ENCODE measurements around the gene SLC35F1.

SLC35F1 gene

DNA sequence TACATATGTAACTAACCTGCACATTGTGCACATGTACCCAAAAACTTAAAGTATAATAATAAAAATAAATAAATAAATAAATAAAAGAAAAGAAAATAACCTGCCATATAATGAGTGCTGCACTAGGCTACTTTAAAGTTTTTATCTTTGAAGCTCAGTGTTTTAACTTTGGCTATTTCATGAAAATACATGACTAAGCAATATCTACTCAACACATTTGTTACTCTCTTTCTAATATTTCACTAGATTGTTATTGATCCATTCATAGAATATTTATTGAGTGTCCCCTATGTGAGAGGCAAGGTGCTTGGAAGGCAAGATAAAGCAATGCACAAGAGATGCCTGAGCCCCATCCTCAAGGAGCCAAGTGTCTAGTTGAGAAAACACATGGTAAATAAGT lies 221.7 kb downstream of the SLC35F1 start:
- DNase-seq: no peak

DNA sequence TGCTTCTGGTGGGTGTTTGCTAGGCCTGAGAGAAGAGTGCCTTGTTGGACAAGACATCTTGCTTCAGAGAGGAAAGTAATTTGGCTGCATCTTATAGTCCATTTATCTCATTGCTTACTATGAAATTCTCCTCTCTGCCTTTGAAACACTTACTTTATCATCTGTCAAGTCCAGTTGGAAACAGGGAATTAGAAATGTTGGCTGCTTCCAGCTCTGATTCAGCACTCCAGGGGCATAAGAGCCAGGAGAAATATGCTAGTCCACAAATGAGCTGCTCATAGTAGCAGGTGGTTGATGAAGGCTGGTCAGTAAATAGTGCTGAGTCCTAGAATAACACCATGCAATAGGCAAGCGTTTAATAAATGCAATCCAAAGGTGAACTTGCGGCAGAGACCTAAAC lies 227.1 kb downstream of the SLC35F1 start:
- no peak for DNase-seq

DNA sequence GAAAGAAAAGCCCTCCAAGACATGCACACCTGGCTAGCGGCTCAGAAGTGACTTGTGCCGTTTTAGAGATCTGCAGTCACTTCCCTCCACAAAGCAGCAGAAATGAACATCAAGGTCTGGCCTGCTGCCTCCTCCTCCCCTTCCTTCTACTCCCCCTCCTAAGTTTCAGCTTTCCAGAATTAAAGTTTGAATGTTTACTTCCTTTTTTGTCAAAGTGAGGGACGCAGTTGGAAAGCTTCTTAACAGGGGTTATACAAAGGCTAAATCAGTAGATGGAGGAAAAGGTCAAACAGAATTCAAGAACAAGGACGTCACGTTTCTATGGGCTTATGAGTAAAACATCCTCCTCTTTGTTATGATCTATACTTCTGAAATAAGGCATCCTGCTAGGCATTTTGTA lies 227.7 kb downstream of the SLC35F1 start:
- DNase-seq: no peak

DNA sequence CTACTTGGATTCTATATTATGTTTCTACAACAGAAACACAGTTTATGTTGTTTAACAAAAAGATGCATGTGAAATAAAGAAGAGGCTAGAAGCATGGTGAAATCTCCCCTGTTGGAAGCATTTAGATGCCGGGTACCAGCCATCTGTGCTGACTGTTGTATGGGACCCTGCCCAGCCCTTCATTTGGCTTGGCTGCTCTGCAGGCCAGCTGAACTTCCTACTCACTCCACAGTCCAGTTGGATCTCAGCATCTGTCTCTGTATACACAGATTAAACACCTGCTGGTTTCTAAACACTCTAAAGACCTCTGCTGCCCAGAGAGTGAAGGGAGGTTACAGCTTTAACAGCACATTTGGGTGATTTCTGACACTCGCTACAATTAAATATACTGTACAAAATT lies 228.3 kb downstream of the SLC35F1 start:
- DNase-seq: no peak

DNA sequence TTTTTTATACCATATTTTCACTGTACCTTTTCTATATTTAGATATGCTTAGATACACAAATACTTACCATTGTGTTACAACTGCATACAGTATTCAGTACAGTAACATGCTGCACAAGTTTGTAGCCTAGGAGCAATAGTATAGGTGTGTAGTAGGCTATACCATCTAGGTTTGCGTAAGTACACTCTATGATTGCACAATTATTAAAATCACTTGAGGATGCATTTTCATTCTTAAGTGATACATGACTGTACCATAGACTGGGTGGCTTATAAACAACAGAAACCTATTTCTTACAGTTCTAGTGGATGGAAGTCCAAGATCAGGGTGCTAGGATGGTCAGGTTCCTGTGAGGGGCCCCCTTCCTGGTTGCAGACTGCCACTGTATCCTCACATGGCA lies 234.1 kb downstream of the SLC35F1 start:
- no peak for DNase-seq

DNA sequence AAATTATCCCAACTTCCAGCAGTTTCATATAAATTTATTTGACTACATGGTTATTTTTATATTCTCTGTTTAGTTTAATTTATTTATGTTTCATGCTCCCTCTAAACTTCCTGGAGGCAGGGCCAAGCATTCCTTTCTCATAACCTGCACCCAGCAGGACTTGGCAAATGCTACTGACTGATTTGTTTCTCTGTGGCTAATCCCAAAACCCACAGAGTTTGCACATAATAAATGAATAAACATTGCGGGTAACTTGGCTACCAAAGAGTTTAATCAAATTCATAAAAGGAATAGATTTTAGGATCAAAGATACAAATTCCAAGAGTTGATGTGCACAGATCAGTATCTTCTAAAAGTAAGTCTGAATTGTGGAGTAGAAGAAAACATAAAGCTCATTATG lies 239.5 kb downstream of the SLC35F1 start:
- no peak for DNase-seq

DNA sequence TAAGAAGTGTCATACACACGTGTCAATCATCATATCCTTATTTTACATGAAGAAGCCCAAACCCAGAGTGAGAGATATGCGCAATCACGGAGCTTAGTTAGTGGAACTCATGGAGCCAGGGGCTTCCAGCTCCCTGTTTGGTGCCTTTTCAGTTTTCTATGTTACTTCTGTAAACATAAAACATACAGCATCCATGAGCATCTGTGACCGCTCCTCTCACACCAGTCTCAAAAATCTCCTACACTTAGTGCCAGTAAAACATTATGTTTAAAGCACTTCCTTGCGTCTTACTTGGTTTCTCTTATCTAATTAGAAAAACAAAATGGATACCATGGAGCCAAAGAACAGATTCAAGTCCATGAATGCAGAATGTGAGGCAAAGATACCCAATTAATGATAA lies 240.4 kb downstream of the SLC35F1 start:
- DNase-seq: no peak

DNA sequence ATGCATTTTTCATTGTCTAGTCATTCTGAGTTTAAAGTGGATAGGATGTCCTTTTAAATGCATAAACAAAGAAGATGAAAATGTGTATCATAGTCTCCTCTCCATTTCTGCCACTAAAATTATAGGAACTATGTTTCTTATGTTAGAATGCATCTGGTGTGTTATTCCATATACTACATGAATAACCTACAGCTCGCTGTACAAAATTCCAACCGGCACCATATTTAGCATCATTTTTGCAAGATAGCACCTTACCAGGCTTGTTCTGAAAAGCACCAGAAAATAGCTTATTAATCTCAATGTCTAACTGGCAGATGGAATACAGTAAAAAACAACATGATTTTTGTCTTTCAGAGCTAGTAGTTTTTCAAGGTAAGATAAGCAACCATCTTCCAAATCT lies 241.5 kb downstream of the SLC35F1 start:
- no peak for DNase-seq

DNA sequence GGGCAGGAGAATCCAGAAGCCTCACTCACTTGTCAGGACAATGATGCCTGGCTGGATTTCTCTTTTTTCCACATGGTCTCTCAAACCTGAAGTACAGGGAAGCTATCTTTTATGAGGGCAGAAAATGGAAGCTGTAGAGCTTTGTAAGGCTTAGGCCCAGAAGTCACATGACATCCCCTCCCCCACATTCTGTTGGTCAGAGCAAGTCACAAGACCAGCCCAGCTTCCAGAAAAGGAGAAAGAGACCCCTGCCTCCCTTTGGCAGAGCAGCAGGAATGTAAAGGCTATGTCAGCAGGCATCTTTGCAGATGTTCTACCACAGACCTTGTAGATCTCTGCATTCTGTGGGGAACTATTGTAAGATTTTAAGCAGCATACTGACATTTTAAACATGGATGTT lies 245.5 kb downstream of the SLC35F1 start:
- DNase-seq: no peak

DNA sequence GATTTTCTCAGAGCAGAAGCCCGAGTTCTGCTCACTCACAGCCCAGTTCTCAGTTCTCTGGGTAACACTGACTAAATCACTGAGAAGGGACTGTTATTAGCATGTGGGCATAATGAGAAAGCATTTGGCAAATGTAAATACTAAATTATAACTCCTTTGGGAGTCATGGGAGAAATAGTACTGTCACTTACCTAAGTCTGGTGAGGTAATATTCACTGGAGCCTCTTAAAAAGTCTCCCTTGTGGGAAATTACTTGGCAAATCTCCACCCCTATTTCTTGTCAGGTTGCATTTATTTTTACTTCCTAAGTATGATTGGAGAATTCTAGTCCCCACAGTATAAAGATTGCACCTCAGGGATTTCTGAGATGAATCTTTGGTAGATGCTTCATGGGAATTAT lies 254.3 kb downstream of the SLC35F1 start:
- DNase-seq: no peak

DNA sequence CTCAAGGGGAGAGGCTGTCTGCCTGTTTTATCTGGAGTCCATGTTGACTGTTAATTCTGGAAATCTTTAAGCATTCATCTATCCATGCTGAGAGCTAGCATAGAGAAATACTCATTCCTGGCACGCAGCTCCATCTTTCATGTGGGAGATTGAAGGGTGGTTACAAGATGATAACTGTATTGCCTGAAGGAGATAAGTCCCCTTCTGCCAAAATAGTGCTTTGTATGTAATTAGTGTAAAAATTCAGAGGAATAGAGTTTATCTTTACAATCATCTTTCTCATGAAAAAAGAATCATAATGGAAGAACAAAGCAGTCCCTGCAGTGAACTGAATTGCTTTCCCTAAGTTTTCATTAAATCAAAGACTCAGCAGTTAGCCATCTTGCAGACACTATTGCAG lies 256.5 kb downstream of the SLC35F1 start:
- no peak for DNase-seq

DNA sequence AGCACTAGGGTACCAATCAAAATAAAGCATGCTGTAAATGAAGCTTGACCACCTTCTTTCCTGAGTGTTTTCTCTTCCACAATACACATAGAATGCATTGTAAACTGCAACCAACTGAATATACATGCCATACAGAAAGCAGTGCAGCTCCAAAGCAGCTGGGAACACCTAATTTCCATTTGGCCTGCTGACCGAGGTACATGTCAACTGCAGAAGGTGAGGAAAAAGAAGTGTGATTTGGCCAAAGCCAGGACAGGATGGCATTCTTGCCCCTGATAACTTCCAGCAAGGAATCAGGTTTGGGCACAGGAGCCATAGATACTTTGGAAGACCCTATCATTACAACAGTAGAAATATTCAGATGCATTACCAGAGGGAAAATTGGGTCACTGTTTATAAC lies 258.4 kb downstream of the SLC35F1 start:
- DNase-seq: no peak

DNA sequence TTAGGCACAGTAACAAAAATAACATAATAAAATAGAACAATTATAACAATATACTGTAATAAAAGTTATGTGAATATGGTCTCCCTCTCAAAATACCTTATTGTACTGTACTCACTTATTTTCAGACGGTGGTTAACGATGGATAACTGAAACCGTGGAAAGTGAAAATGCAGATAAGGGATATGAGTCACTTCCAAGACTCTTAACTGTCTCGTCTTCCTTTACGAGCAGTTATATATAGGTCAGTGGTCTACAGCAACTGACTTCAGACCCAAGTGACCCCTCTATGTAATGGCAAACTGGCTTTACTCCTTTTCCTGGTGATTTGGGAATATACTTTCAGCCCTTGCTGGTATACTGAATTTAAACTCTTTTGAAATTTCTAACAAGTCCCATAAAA lies 261.4 kb downstream of the SLC35F1 start:
- no peak for DNase-seq

DNA sequence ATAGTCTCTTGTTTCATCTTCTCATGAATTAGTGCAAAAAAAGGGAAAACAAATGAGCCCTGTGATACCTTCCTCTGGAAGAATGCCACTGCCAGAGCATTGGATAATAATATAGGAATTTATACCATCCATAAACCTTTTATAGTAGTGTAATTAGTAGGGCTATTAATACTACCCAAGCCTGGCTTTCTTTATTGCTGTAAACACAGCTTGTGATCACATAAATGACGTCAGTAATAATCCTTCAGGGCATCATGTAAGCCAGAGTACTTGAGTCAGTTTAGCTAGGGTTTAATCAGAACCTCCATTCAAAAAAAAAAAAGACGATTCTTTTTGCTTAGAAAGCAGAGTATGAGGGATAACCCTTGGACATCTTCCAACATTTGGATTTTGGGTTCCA lies 264.8 kb downstream of the SLC35F1 start:
- DNase-seq: no peak

DNA sequence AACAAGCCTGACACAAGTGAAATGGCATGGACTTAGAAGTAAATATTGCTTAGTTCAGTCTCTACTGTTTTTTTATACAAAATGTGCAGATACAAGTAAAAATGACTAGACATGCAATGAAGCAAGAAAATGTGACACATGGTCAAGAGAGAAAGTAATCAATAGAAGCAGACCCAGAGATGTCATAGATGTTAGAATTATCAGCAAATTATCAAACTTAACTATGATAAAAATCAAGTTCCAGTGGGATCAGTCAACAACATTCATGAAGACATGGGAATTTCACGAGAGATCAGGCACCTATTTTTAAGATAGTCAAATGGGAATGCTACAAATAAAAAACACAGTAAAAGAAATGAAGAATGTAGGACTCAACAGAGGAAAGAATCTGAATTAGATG lies 267.0 kb downstream of the SLC35F1 start:
- DNase-seq: no peak

DNA sequence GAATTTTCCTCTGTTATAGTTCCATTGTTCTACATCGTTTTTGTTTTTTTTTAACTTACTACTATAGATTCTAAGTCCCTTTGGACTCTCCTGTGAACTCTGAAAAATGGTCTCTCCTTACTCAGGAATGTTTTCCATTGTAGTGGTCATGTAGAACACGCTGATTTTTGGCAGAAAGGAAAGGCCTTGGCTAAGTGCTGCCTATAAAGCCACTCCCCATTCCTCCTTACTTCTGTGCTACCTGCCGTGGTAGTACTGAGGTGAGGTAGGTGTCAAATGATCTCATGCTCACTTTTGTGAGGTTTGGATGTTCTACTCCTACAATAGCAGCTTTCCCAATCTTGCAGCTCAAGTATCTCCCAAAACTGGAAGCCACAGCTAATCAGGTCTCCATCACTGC lies 270.7 kb downstream of the SLC35F1 start:
- DNase-seq: no peak

DNA sequence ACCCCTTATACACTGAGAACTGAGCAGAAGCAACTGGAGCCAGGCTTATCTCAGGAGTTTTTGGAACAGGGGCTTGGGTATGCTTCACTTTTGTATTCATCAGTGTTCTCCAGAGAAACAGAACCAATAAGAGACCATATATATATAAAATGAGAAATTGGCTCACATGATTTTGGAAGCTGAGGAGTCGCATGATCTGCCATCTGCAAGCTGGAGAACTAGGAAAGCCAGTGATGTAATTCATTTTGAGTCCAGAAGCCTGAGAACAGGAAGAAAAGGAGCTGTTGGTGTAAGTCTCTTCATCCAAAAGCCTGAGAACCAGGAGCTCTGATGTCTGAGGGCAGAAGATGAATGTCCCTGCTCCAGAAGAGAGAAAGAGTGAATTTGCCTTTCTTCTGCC lies 272.0 kb downstream of the SLC35F1 start:
- DNase-seq: no peak

DNA sequence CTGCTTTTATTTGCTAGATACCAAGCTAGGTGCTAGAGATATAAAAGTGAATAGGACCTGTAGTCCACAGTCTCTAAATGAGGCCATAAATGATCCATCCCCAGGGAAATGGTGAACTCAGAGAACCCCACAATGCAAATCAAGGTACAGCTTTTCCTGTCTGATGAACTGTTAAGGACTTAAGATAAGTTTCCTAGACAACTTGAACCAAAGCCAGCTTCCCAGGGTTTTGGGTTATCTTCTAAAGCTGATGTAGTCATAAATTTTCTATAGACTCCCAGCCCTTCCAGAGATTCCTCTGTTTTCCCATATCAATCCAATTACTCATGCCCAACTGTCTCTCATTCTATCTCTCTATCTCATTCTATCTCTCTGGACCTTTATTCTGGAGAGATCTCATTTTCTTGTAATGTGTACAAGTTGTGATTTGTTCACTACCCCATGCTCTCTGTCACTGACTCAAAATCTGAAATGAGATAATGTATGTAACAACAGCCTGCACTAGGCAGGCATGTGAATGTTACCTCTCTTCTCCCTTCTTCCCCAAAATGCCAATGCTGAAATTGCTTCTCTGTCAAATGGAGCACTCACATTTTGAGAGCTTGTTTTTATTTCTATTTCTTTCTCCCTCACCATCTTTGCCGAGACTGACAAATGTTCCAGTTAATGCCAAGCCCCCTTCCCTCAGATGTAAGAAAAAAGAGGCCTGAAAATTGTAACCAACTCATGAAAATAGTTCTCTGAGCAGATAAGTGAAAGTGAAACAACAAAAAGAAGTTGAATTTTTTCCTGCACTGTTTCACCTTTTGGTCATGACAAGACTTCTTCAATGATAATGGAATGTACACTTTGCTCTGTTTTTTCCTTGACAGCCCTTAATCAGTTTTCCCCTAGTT lies 279.9 kb downstream of the SLC35F1 start:
- peak; percentile 0 for DNase-seq

DNA sequence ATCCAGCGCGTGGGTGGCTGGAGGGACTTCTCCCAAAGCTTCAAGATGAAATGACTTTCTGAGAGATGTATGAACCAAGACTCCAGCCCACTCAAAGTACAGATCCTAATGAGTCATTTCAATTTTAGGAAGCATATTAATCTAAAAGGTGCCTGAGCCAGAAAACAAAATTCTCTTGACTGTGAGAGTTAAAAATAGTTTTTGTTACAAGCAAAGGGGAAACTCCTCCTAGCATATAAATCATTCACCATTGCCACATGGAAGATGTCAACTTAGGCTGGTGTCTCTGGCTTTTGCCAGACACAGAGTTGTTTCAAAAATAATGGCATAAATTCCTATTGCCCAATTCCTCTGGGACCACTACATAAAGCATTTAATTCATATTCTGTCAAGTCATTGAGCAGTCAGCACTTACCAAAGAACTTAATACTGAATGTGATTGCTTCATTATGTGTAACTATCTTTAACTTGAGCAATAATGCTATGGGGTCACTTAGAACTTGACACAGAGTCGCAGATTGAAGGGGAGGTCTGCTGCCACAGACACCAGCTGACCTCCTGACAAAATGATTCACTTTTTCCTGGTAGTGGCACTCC lies 280.6 kb downstream of the SLC35F1 start:
- peak; percentile 38 for DNase-seq

DNA sequence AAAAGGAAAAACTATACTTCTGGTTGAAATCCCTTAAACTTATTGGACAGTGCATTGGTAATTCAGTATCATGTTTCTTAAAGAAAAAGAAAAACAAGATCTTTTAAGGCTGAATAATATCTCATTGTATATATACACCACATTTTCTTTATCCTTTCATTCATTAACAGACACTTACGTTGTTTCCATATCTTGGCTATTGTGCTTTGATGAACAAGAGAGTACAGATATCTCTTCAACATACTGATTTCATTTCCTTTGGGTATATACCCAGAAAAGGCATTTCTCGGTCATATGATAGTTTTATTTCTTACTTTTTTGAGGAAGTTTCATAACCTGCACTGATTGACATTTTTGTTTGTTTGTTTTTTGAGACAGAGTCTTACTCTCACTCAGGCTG lies 281.5 kb downstream of the SLC35F1 start:
- DNase-seq: no peak

DNA sequence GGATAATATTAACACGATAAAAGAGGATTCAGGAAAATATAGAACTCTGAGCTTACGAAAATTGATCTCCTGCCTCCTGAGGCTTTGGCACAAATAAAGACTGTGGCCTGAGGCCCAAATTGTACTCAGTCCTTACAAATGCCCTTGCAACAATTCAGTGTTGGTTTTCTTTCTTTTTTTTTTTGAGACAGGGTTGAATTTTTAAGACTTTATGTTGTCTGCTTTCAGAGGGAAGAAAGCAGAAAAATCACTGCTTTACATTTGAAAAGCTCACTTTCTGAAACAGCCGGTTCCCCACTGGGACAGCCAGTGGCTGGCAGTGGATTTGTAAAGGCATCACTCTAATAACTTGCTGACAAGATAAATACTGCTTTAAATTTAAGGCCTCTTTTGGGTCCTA lies 290.5 kb downstream of the SLC35F1 start:
- no peak for DNase-seq

DNA sequence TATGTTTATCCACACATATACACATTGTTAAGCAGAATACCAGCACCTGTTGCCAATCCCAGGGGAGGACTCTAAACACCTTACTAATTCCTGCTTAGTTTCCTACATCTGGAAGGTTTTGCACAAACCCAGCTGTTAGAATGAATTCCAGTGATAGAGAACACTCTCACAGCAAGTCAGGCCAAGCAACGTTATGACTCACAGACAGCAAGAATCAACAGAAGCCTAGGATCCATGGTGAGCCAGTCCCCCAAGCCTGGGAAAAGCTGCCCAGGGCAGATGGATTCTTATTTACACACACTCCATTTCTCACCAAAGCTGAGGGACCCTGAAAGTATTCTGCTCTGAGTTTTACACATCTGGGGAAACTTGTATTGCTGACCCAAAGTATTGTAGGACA lies 291.7 kb downstream of the SLC35F1 start:
- DNase-seq: no peak

DNA sequence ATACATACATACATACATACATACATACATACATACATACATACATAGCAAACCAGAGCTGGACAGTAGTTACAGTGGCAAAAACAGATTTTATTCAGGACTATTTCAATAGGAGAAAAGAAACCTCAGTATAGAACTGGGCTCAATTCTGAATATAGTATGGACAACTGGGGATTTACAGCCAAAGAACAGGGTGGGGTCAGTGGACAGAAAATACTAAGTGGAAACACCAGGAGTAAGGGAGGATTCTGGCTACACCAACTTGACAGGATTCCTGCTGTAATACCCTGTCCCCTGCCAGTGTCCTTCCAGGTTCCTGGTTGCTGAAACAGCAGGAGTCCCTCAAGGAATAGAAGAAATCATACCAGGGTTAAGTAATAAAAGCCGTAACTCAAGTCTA lies 293.1 kb downstream of the SLC35F1 start:
- DNase-seq: no peak

DNA sequence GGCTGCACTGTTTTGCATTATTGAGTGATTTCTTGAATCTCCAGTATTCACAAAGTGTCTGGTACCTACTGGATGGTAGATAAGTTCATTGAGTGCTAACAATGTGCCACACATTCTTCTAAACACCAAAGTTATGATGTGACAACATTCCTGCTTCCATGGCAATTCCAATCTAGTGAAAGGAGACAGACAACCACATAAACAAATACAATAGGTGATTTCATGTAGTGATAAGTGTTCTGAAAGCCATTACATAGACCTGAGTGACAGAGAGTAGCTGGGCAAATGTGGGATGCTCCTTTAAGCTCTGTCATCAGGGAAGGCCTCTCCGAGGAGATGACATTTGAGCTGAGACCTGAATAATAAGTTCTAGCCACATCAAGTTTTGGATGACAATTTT lies 295.5 kb downstream of the SLC35F1 start:
- DNase-seq: no peak

DNA sequence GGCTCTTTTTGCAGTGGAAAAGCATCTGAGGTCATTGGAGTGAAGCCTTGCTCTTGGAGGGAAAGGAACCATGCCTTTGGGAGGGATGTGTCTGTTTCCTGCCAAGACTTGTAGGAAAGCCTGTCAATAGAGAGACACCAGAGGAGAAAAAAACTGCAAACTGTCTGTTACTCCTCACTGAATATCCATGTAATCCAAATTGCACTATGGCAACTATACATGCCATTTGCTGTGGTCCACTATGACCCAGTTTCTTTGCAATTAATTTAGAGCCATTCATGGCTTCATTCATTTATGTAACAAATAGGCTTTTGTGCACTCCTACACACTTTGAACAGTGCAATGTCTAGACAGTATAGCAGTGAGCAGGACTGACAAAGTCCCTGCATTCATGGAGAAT lies 296.5 kb downstream of the SLC35F1 start:
- no peak for DNase-seq
